Esophagus squamous epithelium (tissue), 5 donors: ENCODE results near the gene RAB11FIP3. TPM values are rescaled to one million over a fixed set of nuclear protein-coding genes. Genes with fewer than 3 reads are reported as not detected.

ENCODE experiments used
- DNase-seq: peaks from one replicate; lab custom pipeline; 2025; lab: John Stamatoyannopoulos, UW
- H3K27ac ChIP-seq, 4 donors: fragments of 200-600 bp; sonication (generic); one replicate each; pipeline ENCODE4 v1.5.1; 2016 to 2019; ENCODE audit warnings: mild to moderate bottlenecking in 1 of 4
- H3K27me3 ChIP-seq, 4 donors: fragments of 200-600 bp; sonication (generic); 1 replicate in 3 of 4; 2 replicates in 1 of 4; pipeline versions ENCODE4 v1.5.1 to v1.6.0; 2017 to 2021; ENCODE audit warnings: antibody characterized with exemption in 1 of 4
- H3K36me3 ChIP-seq, 3 donors: fragments of 200-600 bp; sonication (generic); one replicate each; pipeline ENCODE4 v1.5.1; 2016 to 2019
- H3K4me1 ChIP-seq, 3 donors: fragments of 200-600 bp; sonication (generic); one replicate each; pipeline ENCODE4 v1.5.1; 2017 to 2019
- H3K4me3 ChIP-seq, 4 donors: fragments of 200-600 bp; sonication (generic); 1 replicate in 3 of 4; 2 replicates in 1 of 4; pipeline ENCODE4 v1.5.1; 2016 to 2019; ENCODE audit warnings: mild to moderate bottlenecking in 2 of 4, moderate library complexity in 1 of 4
- H3K9me3 ChIP-seq, 3 donors: fragments of 200-600 bp; sonication (generic); one replicate each; pipeline ENCODE4 v1.5.1; 2016 to 2019
- CTCF ChIP-seq, 6 experiments: fragments of 450-650 bp in 4 of 6; fragments of 200-600 bp in 2 of 6; sonication (generic) in 2 of 6; IDR thresholded peaks; one replicate each; pipeline ENCODE4 v1.5.1; 2016 to 2019; ENCODE audit warnings: antibody characterized with exemption in 6 of 6, mild to moderate bottlenecking in 4 of 6, moderate library complexity in 4 of 6
- POLR2A ChIP-seq, 4 donors: fragments of 450-650 bp; IDR thresholded peaks; one replicate each; pipeline ENCODE4 v1.6.1; 2017; ENCODE audit warnings: antibody characterized with exemption in 4 of 4, mild to moderate bottlenecking in 4 of 4, moderate library complexity in 3 of 4
- WGBS, 2 donors: methylation state at CpG; one replicate each; pipeline ENCODE4 v1.1.5; 2018; 5-methylcytosine and 5-hydroxymethylcytosine counted together
- intact Hi-C: fragments of 100-400 bp; cut with DNase I; formaldehyde crosslinking; loops from one replicate; pipeline ENCODE4 v1.15.0; 2022
- total RNA-seq, 4 donors: library from RNA; depleted of rRNA; stranded (reverse); fragments of >200 nt; gene quantifications; one replicate each; pipeline ENCODE4 v1.1.0, GENCODE V29; 2016
- donor health status: DM: yes; HTN: yes; CAD: no.

Gene RAB11FIP3
- total RNA-seq, 4 donors from 2014 or later, result 8.0 to 25.6 (median 10.1) TPM

- H3K27ac ChIP-seq, result no peak overlapping the region
- no peak for DNase-seq
- H3K4me3 ChIP-seq, result no peak overlapping the region
- 83 to 96% methylated on average over 4 to 6 of the region's 6 CpGs for WGBS, 2 donors
- H3K9me3 ChIP-seq, result no peaks in the 10 kb centered on the region
- intact Hi-C loops, result no loop called here
- H3K27me3 ChIP-seq, result no peaks in the 10 kb centered on the region
- H3K36me3 ChIP-seq, result peaks cover 0 to 38% (median 0%) of the 10 kb centered on the region in 3 donors
- no peaks in the 10 kb centered on the region for H3K4me1 ChIP-seq
- no peak for TF ChIP-seq POLR2A (IDR thresholded peaks at IDR 0.05)
- no peak for TF ChIP-seq CTCF (IDR thresholded peaks at IDR 0.05)
Measured at GRCh38 chr16:512802-513201, 87.4 kb downstream of the RAB11FIP3 start.

GRCh38 chr16:513950-514349 is 88.5 kb downstream of the RAB11FIP3 start:
- no peak overlapping the region for H3K27ac ChIP-seq
- TF ChIP-seq POLR2A (IDR thresholded peaks at IDR 0.05), result no peak
- peak in 1 of 6 experiments; percentile 5 for TF ChIP-seq CTCF (IDR thresholded peaks at IDR 0.05)
- H3K9me3 ChIP-seq, result no peaks in the 10 kb centered on the region
- 97% methylated on average over 4 of the region's 10 CpGs; no CpG with 5 or more reads in 1 of the 2 donors for WGBS, 2 donors
- no peak for DNase-seq
- intact Hi-C loops, result no loop called here
- H3K4me1 ChIP-seq, result no peaks in the 10 kb centered on the region
- H3K27me3 ChIP-seq, result no peaks in the 10 kb centered on the region
- no peak overlapping the region for H3K4me3 ChIP-seq
- H3K36me3 ChIP-seq, result peaks cover 0 to 40% (median 0%) of the 10 kb centered on the region in 3 donors

GRCh38 chr16:515175-515938 is 89.9 kb downstream of the RAB11FIP3 start:
- H3K9me3 ChIP-seq, result no peaks in the 10 kb centered on the region
- no peak overlapping the region for H3K4me3 ChIP-seq
- TF ChIP-seq CTCF (IDR thresholded peaks at IDR 0.05) (no peak), POLR2A (IDR thresholded peaks at IDR 0.05) (no peak)
- WGBS, 2 donors, result 92 to 95% methylated on average over 14 to 22 of the region's 45 CpGs
- no peak for DNase-seq
- peaks cover 0 to 54% (median 0%) of the 10 kb centered on the region in 3 donors for H3K36me3 ChIP-seq
- no peaks in the 10 kb centered on the region for H3K27me3 ChIP-seq
- H3K27ac ChIP-seq, result no peak overlapping the region
- no peaks in the 10 kb centered on the region for H3K4me1 ChIP-seq
- intact Hi-C loops, result no loop called here

GRCh38 chr16:515939-516226 is 90.4 kb downstream of the RAB11FIP3 start:
- no peak for TF ChIP-seq CTCF (IDR thresholded peaks at IDR 0.05)
- no peak for TF ChIP-seq POLR2A (IDR thresholded peaks at IDR 0.05)
- Histone ChIP-seq H3K4me3 (no peak overlapping the region), H3K27me3 (no peaks in the 10 kb centered on the region), H3K36me3 (peaks cover 0 to 59% (median 0%) of the 10 kb centered on the region in 3 donors), H3K4me1 (no peaks in the 10 kb centered on the region), H3K9me3 (no peaks in the 10 kb centered on the region), H3K27ac (no peak overlapping the region)
- intact Hi-C loops, result no loop called here
- no peak for DNase-seq
- 60 to 100% methylated on average over 1 to 2 of the region's 11 CpGs for WGBS, 2 donors

- WGBS, 2 donors, result 85 to 94% methylated on average over 8 of the region's 8 CpGs
- intact Hi-C loops, result no loop called here
- H3K27ac ChIP-seq, result no peak overlapping the region
- no peaks in the 10 kb centered on the region for H3K27me3 ChIP-seq
- H3K4me3 ChIP-seq, result no peak overlapping the region
- DNase-seq, result no peak
- no peak for TF ChIP-seq POLR2A (IDR thresholded peaks at IDR 0.05)
- TF ChIP-seq CTCF (IDR thresholded peaks at IDR 0.05), result no peak
- peaks cover 0 to 63% (median 0%) of the 10 kb centered on the region in 3 donors for H3K36me3 ChIP-seq
- H3K4me1 ChIP-seq, result peaks cover 0 to 3% (median 0%) of the 10 kb centered on the region in 3 donors
- no peaks in the 10 kb centered on the region for H3K9me3 ChIP-seq
Measured at GRCh38 chr16:516301-516700, 90.9 kb downstream of the RAB11FIP3 start.
